PFSK-1 (cell line): Measurements from ENCODE around the gene C5orf15.

Experiments
- POLR2AphosphoS5 ChIP-seq: IDR thresholded peaks from 2 replicates; pipeline ENCODE4 v1.6.1; 2012; ENCODE audit warnings: low read depth, mild to moderate bottlenecking, control low read depth, low read length, moderate library complexity
- SIN3A ChIP-seq: IDR thresholded peaks from 2 replicates; pipeline ENCODE4 v1.6.1; 2012; ENCODE audit warnings: mild to moderate bottlenecking, low read length, moderate library complexity, borderline replicate concordance; ENCODE audit not compliant: insufficient read depth
- TAF1 ChIP-seq: IDR thresholded peaks from 2 replicates; pipeline ENCODE4 v1.6.1; 2012; ENCODE audit warnings: low read length, control low read depth, borderline replicate concordance; ENCODE audit not compliant: insufficient read depth
- TF ChIP-seq, protein P1 (sequence below), 2 experiments: IDR thresholded peaks; 2 replicates each; pipeline versions ENCODE4 v1.6.1 to v1.8.0; 2011 to 2012; ENCODE audit warnings: low read depth in 2 of 2, low read length in 2 of 2, control low read depth in 1 of 2, inconsistent platforms in 1 of 2, mild to moderate bottlenecking in 1 of 2, moderate library complexity in 1 of 2; ENCODE audit not compliant: insufficient read depth in 1 of 2

DNA sequence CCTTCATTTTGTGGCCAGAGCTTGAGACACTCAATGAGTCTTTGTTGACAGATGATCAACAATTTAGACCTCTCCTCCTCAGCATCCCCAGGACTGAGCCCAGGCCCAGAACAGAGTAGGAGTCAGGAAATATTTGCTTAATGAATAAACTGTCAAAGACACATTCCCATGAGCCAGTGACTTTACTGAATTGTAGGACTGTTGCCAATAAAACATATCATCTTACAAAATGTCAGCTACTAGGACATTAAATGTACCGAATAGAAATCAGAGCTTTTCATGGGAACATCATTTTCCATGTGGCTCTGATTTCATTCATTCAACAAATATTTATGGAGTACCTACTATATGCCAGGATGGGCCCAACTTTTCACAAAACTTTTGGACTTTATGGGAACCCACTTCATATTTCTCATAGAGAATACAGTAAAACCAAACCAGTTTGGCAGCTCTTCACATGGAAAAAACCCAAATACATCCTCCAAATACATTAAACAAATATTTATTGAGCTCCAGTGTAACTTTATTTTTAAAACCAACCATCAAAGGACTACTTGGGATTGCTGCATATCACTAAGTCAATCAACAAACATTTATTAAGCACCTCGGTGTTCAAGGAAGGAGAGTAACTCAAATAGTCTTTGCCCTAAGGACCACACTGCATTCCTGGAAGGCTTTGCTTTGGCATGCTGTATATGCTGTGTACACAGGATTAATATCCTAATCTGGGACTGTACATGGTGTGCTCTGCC is 24.9 kb upstream of the C5orf15 start:
- TF ChIP-seq POLR2AphosphoS5 = no peak
- TF ChIP-seq SIN3A = no peak
- TF ChIP-seq, protein P1, sequence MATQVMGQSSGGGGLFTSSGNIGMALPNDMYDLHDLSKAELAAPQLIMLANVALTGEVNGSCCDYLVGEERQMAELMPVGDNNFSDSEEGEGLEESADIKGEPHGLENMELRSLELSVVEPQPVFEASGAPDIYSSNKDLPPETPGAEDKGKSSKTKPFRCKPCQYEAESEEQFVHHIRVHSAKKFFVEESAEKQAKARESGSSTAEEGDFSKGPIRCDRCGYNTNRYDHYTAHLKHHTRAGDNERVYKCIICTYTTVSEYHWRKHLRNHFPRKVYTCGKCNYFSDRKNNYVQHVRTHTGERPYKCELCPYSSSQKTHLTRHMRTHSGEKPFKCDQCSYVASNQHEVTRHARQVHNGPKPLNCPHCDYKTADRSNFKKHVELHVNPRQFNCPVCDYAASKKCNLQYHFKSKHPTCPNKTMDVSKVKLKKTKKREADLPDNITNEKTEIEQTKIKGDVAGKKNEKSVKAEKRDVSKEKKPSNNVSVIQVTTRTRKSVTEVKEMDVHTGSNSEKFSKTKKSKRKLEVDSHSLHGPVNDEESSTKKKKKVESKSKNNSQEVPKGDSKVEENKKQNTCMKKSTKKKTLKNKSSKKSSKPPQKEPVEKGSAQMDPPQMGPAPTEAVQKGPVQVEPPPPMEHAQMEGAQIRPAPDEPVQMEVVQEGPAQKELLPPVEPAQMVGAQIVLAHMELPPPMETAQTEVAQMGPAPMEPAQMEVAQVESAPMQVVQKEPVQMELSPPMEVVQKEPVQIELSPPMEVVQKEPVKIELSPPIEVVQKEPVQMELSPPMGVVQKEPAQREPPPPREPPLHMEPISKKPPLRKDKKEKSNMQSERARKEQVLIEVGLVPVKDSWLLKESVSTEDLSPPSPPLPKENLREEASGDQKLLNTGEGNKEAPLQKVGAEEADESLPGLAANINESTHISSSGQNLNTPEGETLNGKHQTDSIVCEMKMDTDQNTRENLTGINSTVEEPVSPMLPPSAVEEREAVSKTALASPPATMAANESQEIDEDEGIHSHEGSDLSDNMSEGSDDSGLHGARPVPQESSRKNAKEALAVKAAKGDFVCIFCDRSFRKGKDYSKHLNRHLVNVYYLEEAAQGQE (IDR thresholded peaks at IDR 0.05; ENCODE audit: insufficient read depth in 1 of 2, low read depth in 2 of 2, low read length in 2 of 2) = no peak
- TF ChIP-seq TAF1 = no peak
